Prostate gland (tissue), 2 donors: ENCODE results near the gene ODC1. TPM values are rescaled to one million over a fixed set of nuclear protein-coding genes. Genes with fewer than 3 reads are reported as not detected.

Experiments used
- DNase-seq: peaks from one replicate; pipeline ENCODE4 v3.0.0-alpha.2; 2019; ENCODE audit warnings: low spot score
- H3K27ac ChIP-seq, 2 donors: fragments of 200-600 bp; sonication (generic); 2 replicates each; pipeline ENCODE4 v1.5.1; 2017 to 2019
- H3K27me3 ChIP-seq: fragments of 200-600 bp; sonication (generic); replicated peaks from 2 replicates; pipeline ENCODE4 v1.5.1; 2019; ENCODE audit not compliant: insufficient read depth
- H3K36me3 ChIP-seq, 2 donors: fragments of 200-600 bp; sonication (generic); 1 replicate in 1 of 2; 2 replicates in 1 of 2; pipeline versions ENCODE4 v1.5.1 to v1.8.1; 2017 to 2019
- H3K4me1 ChIP-seq: fragments of 200-600 bp; sonication (generic); replicated peaks from 2 replicates; pipeline ENCODE4 v1.5.1; 2019
- H3K4me3 ChIP-seq, 2 donors: fragments of 200-600 bp; sonication (generic); 2 replicates each; pipeline ENCODE4 v1.5.1; 2017 to 2019
- H3K9me3 ChIP-seq: fragments of 200-600 bp; sonication (generic); 2 replicates; pipeline ENCODE4 v1.5.1; 2017
- CTCF ChIP-seq, 4 experiments: fragments of 200-600 bp in 2 of 4; fragments of 450-650 bp in 2 of 4; sonication (generic) in 2 of 4; IDR thresholded peaks; 1 replicate in 3 of 4; 2 replicates in 1 of 4; pipeline ENCODE4 v1.5.1; 2016 to 2019; ENCODE audit warnings: antibody characterized with exemption in 4 of 4, mild to moderate bottlenecking in 2 of 4, moderate library complexity in 2 of 4
- POLR2A ChIP-seq: fragments of 450-650 bp; IDR thresholded peaks from one replicate; pipeline ENCODE4 v1.6.1; 2016; ENCODE audit warnings: antibody characterized with exemption, mild to moderate bottlenecking
- POLR2AphosphoS5 ChIP-seq: sonication (generic); formaldehyde crosslinking; IDR thresholded peaks from one replicate; pipeline ENCODE4 v1.6.1; 2017; ENCODE audit warnings: antibody characterized with exemption
- WGBS: methylation state at CpG from one replicate; pipeline ENCODE4 v1.1.5; 2018; 5-methylcytosine and 5-hydroxymethylcytosine counted together
- intact Hi-C: fragments of 100-400 bp; cut with DNase I; formaldehyde crosslinking; loops from one replicate; pipeline ENCODE4 v1.14.2; 2022
- total RNA-seq, 2 donors: library from RNA; depleted of rRNA; stranded (reverse); fragments of >200 nt; gene quantifications; one replicate each; pipeline ENCODE4 v1.1.0, GENCODE V29; 2016

ODC1 gene
- total RNA-seq, 2 donors from 2014 or later: 147 to 261 TPM

- WGBS: 76% methylated on average over 3 of the region's 3 CpGs
- H3K4me3 ChIP-seq: no peak overlapping the region
- peak overlapping the region in 1 of 2 donors; percentile 28 for H3K27ac ChIP-seq
- H3K36me3 ChIP-seq: no peaks in the 10 kb centered on the region
- intact Hi-C loops: no loop called here
- no peaks in the 10 kb centered on the region for H3K4me1 ChIP-seq
- no peaks in the 10 kb centered on the region for H3K9me3 ChIP-seq
- no peak for DNase-seq
- H3K27me3 ChIP-seq: no peaks in the 10 kb centered on the region
- TF ChIP-seq POLR2A (no peak), POLR2AphosphoS5 (no peak), CTCF (IDR thresholded peaks at IDR 0.05) (no peak)
These were observed 19.2 kb downstream of the ODC1 start for GRCh38 chr2:10428924-10429323.

- TF ChIP-seq CTCF (IDR thresholded peaks at IDR 0.05) (no peak), POLR2A (no peak), POLR2AphosphoS5 (no peak)
- DNase-seq: no peak
- Histone ChIP-seq H3K27me3 (no peaks in the 10 kb centered on the region), H3K9me3 (no peaks in the 10 kb centered on the region), H3K36me3 (no peaks in the 10 kb centered on the region), H3K27ac (peak overlapping the region; percentile 28 to 58), H3K4me1 (no peaks in the 10 kb centered on the region), H3K4me3 (no peak overlapping the region)
- WGBS: 95% methylated on average over 8 of the region's 8 CpGs
- intact Hi-C loops: no loop called here
These were observed 19.8 kb downstream of the ODC1 start for GRCh38 chr2:10428355-10428754.

- Histone ChIP-seq H3K9me3 (no peaks in the 10 kb centered on the region), H3K36me3 (no peaks in the 10 kb centered on the region), H3K27me3 (no peaks in the 10 kb centered on the region), H3K4me3 (no peak overlapping the region), H3K4me1 (no peaks in the 10 kb centered on the region), H3K27ac (peak overlapping the region; percentile 28 to 58)
- WGBS: 54% methylated on average over 17 of the region's 17 CpGs
- intact Hi-C loops: no loop called here
- DNase-seq: no peak
- no peak for TF ChIP-seq POLR2AphosphoS5
- no peak for TF ChIP-seq POLR2A
- TF ChIP-seq CTCF (IDR thresholded peaks at IDR 0.05): no peak
These were observed 20.5 kb downstream of the ODC1 start for GRCh38 chr2:10427618-10427949.

- 90% methylated on average over 40 of the region's 40 CpGs for WGBS
- no peak for DNase-seq
- H3K4me1 ChIP-seq: no peaks in the 10 kb centered on the region
- intact Hi-C loops: no loop called here
- no peaks in the 10 kb centered on the region for H3K9me3 ChIP-seq
- no peaks in the 10 kb centered on the region for H3K36me3 ChIP-seq
- TF ChIP-seq POLR2A (no peak), CTCF (IDR thresholded peaks at IDR 0.05) (no peak), POLR2AphosphoS5 (no peak)
- H3K27ac ChIP-seq: peak overlapping the region in 1 of 2 donors; percentile 58
- H3K27me3 ChIP-seq: no peaks in the 10 kb centered on the region
- no peak overlapping the region for H3K4me3 ChIP-seq
These were observed 21.2 kb downstream of the ODC1 start for GRCh38 chr2:10426726-10427617.

- Histone ChIP-seq H3K27me3 (no peaks in the 10 kb centered on the region), H3K4me3 (no peak overlapping the region), H3K27ac (no peak overlapping the region), H3K36me3 (no peaks in the 10 kb centered on the region), H3K4me1 (no peaks in the 10 kb centered on the region), H3K9me3 (no peaks in the 10 kb centered on the region)
- intact Hi-C loops: no loop called here
- 80% methylated on average over 10 of the region's 10 CpGs for WGBS
- DNase-seq: no peak
- TF ChIP-seq POLR2AphosphoS5: no peak
- no peak for TF ChIP-seq POLR2A
- no peak for TF ChIP-seq CTCF (IDR thresholded peaks at IDR 0.05)
These were observed 22.4 kb downstream of the ODC1 start for GRCh38 chr2:10425699-10426098.
